HepG2 (cell line): ENCODE results near the gene DHFR. TPM values are rescaled to one million over a fixed set of nuclear protein-coding genes. Genes with fewer than 3 reads are reported as not detected.

Source experiments
- ARHGAP35 ChIP-seq: sonication (generic); formaldehyde crosslinking; IDR thresholded peaks from 2 replicates; pipeline ENCODE4 v1.9.0; 2022; ENCODE audit warnings: mild to moderate bottlenecking, inconsistent platforms, moderate library complexity, missing genetic modification reagents, borderline replicate concordance
- BHLHE40 ChIP-seq: IDR thresholded peaks from 2 replicates; pipeline ENCODE4 v1.6.1; 2011; ENCODE audit warnings: low read length, improper control_type of control experiment
- CHCHD3 ChIP-seq: sonication (generic); formaldehyde crosslinking; IDR thresholded peaks from 2 replicates; pipeline ENCODE4 v1.8.0; 2022; ENCODE audit warnings: mild to moderate bottlenecking, missing genetic modification reagents, moderate library complexity
- ESRRA ChIP-seq: sonication (generic); formaldehyde crosslinking; IDR thresholded peaks from 2 replicates; pipeline ENCODE4 v1.5.1; 2020; ENCODE audit warnings: mild to moderate bottlenecking, low read depth, missing genetic modification reagents
- HDAC2 ChIP-seq: sonication (generic); formaldehyde crosslinking; IDR thresholded peaks from 2 replicates; pipeline ENCODE4 v1.4.0; 2020; ENCODE audit warnings: missing genetic modification reagents
- HOXA3 ChIP-seq: sonication (generic); formaldehyde crosslinking; IDR thresholded peaks from 2 replicates; pipeline ENCODE4 v1.5.0; 2020; ENCODE audit warnings: missing genetic modification reagents
- KDM3A ChIP-seq: IDR thresholded peaks from 2 replicates; pipeline ENCODE4 v1.6.1; 2018; ENCODE audit warnings: low read depth, missing compliant biosample characterization
- MYPOP ChIP-seq: sonication (generic); formaldehyde crosslinking; IDR thresholded peaks from 2 replicates; pipeline ENCODE4 v1.8.1; 2023; ENCODE audit warnings: mild to moderate bottlenecking, moderate library complexity, missing genetic modification reagents
- NCOA2 ChIP-seq: sonication (generic); formaldehyde crosslinking; IDR thresholded peaks from 2 replicates; pipeline ENCODE4 v1.8.0; 2022; ENCODE audit warnings: inconsistent platforms
- RORA ChIP-seq: sonication (generic); formaldehyde crosslinking; IDR thresholded peaks from 2 replicates; pipeline ENCODE4 v1.5.0; 2020; ENCODE audit warnings: mild to moderate bottlenecking, missing genetic modification reagents, moderate library complexity
- ZC3H4 ChIP-seq: sonication (generic); formaldehyde crosslinking; IDR thresholded peaks from 2 replicates; pipeline ENCODE4 v1.4.0; 2020; ENCODE audit warnings: missing genetic modification reagents, borderline replicate concordance
- ZFP36L1 ChIP-seq: sonication (generic); formaldehyde crosslinking; IDR thresholded peaks from 2 replicates; pipeline ENCODE4 v1.8.0; 2022; ENCODE audit warnings: mild to moderate bottlenecking, missing genetic modification reagents, moderate library complexity
- ZNF468 ChIP-seq: sonication (generic); formaldehyde crosslinking; IDR thresholded peaks from 2 replicates; pipeline ENCODE4 v1.8.0; 2022; ENCODE audit warnings: mild to moderate bottlenecking, moderate library complexity, missing genetic modification reagents
- ZNF547 ChIP-seq: sonication (generic); formaldehyde crosslinking; IDR thresholded peaks from 2 replicates; pipeline ENCODE4 v1.5.1; 2020; ENCODE audit warnings: mild to moderate bottlenecking, missing genetic modification reagents
- ZNF569 ChIP-seq: sonication (generic); formaldehyde crosslinking; IDR thresholded peaks from 2 replicates; pipeline ENCODE4 v1.5.0; 2020; ENCODE audit warnings: mild to moderate bottlenecking, missing genetic modification reagents, moderate library complexity, borderline replicate concordance
- ZNF616 ChIP-seq: sonication (generic); formaldehyde crosslinking; IDR thresholded peaks from 2 replicates; pipeline ENCODE4 v1.5.0; 2020; ENCODE audit warnings: low read depth, mild to moderate bottlenecking, missing genetic modification reagents
- ZNF761 ChIP-seq: sonication (generic); formaldehyde crosslinking; conservative IDR thresholded peaks from 2 replicates; pipeline ENCODE4 v1.4.0; 2020; ENCODE audit warnings: mild to moderate bottlenecking, missing genetic modification reagents
- polyA plus RNA-seq, 8 experiments: library from polyadenylated mRNA; depleted of rRNA in 3 of 8; stranded (reverse) in 7 of 8; unstranded in 1 of 8; fragments of >200 nt; fragmentation: Illumina TruSeq in 4 of 8; extraction: Trizol in 4 of 8; gene quantifications; 2 replicates each; pipeline versions ENCODE4 v1.2.1 to v1.2.3, GENCODE V29; 2011 to 2016; ENCODE audit warnings: low read depth in 4 of 8, missing spikeins in 1 of 8, mixed read lengths in 1 of 8; ENCODE audit not compliant: insufficient read depth in 1 of 8
- total RNA-seq, 5 experiments: library from RNA; depleted of rRNA; stranded (reverse); fragments of >200 nt; fragmentation: Illumina TruSeq; extraction: Trizol; gene quantifications; 2 replicates each; pipeline ENCODE4 v1.2.3, GENCODE V29; 2016; ENCODE audit warnings: low read depth in 1 of 5
- TF ChIP-seq, protein P1 (sequence below): IDR thresholded peaks from 2 replicates; pipeline ENCODE4 v1.6.1; 2016
- TF ChIP-seq, protein P2 (sequence below): sonication (generic); formaldehyde crosslinking; IDR thresholded peaks from 2 replicates; pipeline ENCODE4; 2020; ENCODE audit warnings: missing genetic modification reagents, mild to moderate bottlenecking, borderline replicate concordance
- TF ChIP-seq, protein P3 (sequence below): sonication (generic); formaldehyde crosslinking; IDR thresholded peaks from 2 replicates; pipeline ENCODE4 v1.4.0; 2020; ENCODE audit warnings: missing genetic modification reagents, mild to moderate bottlenecking, borderline replicate concordance

Gene DHFR
- total and polyA plus RNA-seq, 2 of the 13 experiments (the other 11 are each of a cell fraction or from before 2014, with no cell fraction given) = 22.8 to 59.0 TPM

- no peak for TF ChIP-seq CHCHD3 (CRISPR knock-in tag)
- no peak for TF ChIP-seq ZNF468 (CRISPR knock-in tag)
- no peak for TF ChIP-seq MYPOP (CRISPR knock-in tag)
- TF ChIP-seq ZNF569 (CRISPR knock-in tag) = no peak
- TF ChIP-seq, protein P1, sequence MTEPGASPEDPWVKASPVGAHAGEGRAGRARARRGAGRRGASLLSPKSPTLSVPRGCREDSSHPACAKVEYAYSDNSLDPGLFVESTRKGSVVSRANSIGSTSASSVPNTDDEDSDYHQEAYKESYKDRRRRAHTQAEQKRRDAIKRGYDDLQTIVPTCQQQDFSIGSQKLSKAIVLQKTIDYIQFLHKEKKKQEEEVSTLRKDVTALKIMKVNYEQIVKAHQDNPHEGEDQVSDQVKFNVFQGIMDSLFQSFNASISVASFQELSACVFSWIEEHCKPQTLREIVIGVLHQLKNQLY (CRISPR knock-in tag) = no peak
- TF ChIP-seq ESRRA (CRISPR knock-in tag) = no peak
- TF ChIP-seq ARHGAP35 = no peak
- TF ChIP-seq KDM3A (CRISPR knock-in tag) = no peak
- TF ChIP-seq RORA (CRISPR knock-in tag) = no peak
- TF ChIP-seq, protein P2, sequence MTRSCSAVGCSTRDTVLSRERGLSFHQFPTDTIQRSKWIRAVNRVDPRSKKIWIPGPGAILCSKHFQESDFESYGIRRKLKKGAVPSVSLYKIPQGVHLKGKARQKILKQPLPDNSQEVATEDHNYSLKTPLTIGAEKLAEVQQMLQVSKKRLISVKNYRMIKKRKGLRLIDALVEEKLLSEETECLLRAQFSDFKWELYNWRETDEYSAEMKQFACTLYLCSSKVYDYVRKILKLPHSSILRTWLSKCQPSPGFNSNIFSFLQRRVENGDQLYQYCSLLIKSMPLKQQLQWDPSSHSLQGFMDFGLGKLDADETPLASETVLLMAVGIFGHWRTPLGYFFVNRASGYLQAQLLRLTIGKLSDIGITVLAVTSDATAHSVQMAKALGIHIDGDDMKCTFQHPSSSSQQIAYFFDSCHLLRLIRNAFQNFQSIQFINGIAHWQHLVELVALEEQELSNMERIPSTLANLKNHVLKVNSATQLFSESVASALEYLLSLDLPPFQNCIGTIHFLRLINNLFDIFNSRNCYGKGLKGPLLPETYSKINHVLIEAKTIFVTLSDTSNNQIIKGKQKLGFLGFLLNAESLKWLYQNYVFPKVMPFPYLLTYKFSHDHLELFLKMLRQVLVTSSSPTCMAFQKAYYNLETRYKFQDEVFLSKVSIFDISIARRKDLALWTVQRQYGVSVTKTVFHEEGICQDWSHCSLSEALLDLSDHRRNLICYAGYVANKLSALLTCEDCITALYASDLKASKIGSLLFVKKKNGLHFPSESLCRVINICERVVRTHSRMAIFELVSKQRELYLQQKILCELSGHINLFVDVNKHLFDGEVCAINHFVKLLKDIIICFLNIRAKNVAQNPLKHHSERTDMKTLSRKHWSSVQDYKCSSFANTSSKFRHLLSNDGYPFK = no peak
- peak; percentile 50; the same call in 1 of the 2 replicates for TF ChIP-seq NCOA2 (CRISPR knock-in tag)
- no peak for TF ChIP-seq ZNF616 (CRISPR knock-in tag)
- TF ChIP-seq, protein P3, sequence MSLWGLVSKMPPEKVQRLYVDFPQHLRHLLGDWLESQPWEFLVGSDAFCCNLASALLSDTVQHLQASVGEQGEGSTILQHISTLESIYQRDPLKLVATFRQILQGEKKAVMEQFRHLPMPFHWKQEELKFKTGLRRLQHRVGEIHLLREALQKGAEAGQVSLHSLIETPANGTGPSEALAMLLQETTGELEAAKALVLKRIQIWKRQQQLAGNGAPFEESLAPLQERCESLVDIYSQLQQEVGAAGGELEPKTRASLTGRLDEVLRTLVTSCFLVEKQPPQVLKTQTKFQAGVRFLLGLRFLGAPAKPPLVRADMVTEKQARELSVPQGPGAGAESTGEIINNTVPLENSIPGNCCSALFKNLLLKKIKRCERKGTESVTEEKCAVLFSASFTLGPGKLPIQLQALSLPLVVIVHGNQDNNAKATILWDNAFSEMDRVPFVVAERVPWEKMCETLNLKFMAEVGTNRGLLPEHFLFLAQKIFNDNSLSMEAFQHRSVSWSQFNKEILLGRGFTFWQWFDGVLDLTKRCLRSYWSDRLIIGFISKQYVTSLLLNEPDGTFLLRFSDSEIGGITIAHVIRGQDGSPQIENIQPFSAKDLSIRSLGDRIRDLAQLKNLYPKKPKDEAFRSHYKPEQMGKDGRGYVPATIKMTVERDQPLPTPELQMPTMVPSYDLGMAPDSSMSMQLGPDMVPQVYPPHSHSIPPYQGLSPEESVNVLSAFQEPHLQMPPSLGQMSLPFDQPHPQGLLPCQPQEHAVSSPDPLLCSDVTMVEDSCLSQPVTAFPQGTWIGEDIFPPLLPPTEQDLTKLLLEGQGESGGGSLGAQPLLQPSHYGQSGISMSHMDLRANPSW (CRISPR knock-in tag) = no peak
- no peak for TF ChIP-seq ZNF547 (CRISPR knock-in tag)
- TF ChIP-seq HOXA3 (CRISPR knock-in tag) = no peak
- no peak for TF ChIP-seq ZC3H4 (CRISPR knock-in tag)
- peak; percentile 47 for TF ChIP-seq HDAC2 (CRISPR knock-in tag)
- no peak for TF ChIP-seq BHLHE40
- no peak for TF ChIP-seq ZNF761 (CRISPR knock-in tag)
- TF ChIP-seq ZFP36L1 (CRISPR knock-in tag) = no peak
Observed at GRCh38 chr5:80631278-80632259, 23.2 kb downstream of the DHFR start (continued).
